K562 (cell line): ENCODE measurements around the gene FSTL1. TPM values are rescaled to one million over a fixed set of nuclear protein-coding genes. Genes with fewer than 3 reads are reported as not detected.

Experiments
- ATAC-seq: fragments of 200-7000 bp; cut with Tn5 transposase; 3 replicates; pipeline ENCODE4 v1.9.1; 2020; ENCODE audit warnings: moderate library complexity
- BruUV-seq: library from RNA; stranded (reverse); fragments of 400-500 nt; replicated peaks from 2 replicates; lab custom pipeline; 2021; lab: Mats Ljungman, UMichigan
- CTCF ChIA-PET: fragments of 300-600 bp; formaldehyde crosslinking; extraction: SDS; loops from one replicate; lab custom pipeline; 2021; ENCODE audit warnings: low intra/inter-chr PET ratio; lab: Yijun Ruan, JAX
- POLR2A ChIA-PET: fragments of 300-600, 350-650 bp; sonication (Branson Sonifier 250); formaldehyde crosslinking; extraction: SDS; loops from one replicate; lab custom pipeline; 2021; ENCODE audit warnings: antibody characterized with exemption, inconsistent platforms; lab: Yijun Ruan, JAX
- DNase-seq, 4 experiments: peaks; one replicate each; pipeline versions ENCODE4 v3.0.0 to v3.0.0-alpha.2; 2011 to 2018; ENCODE audit warnings: low spot score in 3 of 4, mixed read lengths in 3 of 4; ENCODE audit errors: extremely low read depth in 1 of 4
- FAIRE-seq: peaks from 2 replicates; lab custom pipeline; 2011; peaks lifted over from hg19 to GRCh38; lab: Jason Lieb, UNC
- H2AFZ ChIP-seq: 2 replicates; pipeline ENCODE4 v1.6.0; 2011; ENCODE audit warnings: low read depth, low read length, control low read depth, inconsistent platforms
- H3K27ac ChIP-seq: fragments of 200-600 bp; 3 replicates; pipeline ENCODE4 v1.8.0; 2011; ENCODE audit warnings: low read depth, mild to moderate bottlenecking, control low read depth, inconsistent platforms, low read length, moderate library complexity, mixed read lengths; ENCODE audit errors: extremely low read depth
- H3K27me3 ChIP-seq, 2 experiments: fragments of 300-600 bp in 1 of 2; 2 replicates in 1 of 2; 3 replicates in 1 of 2; pipeline versions ENCODE4 v1.6.0 to v1.8.0; 2011; ENCODE audit warnings: inconsistent platforms in 2 of 2, low read length in 2 of 2, mild to moderate bottlenecking in 1 of 2, mixed read lengths in 1 of 2, moderate library complexity in 1 of 2; ENCODE audit not compliant: control insufficient read depth in 2 of 2, insufficient read depth in 2 of 2
- H3K36me3 ChIP-seq: fragments of 300-600 bp; 3 replicates; pipeline ENCODE4 v1.8.0; 2011; ENCODE audit warnings: mild to moderate bottlenecking, low read length, inconsistent platforms; ENCODE audit not compliant: control insufficient read depth, insufficient read depth
- H3K4me1 ChIP-seq, 2 experiments: fragments of 200-600 bp in 1 of 2; replicated peaks in 1 of 2; 2 replicates in 1 of 2; 3 replicates in 1 of 2; pipeline versions ENCODE4 v1.5.1 to v1.8.0; 2011; ENCODE audit warnings: inconsistent platforms in 2 of 2, low read length in 2 of 2, mild to moderate bottlenecking in 1 of 2, mixed read lengths in 1 of 2, moderate library complexity in 1 of 2; ENCODE audit not compliant: control insufficient read depth in 2 of 2, insufficient read depth in 2 of 2
- H3K4me2 ChIP-seq: 2 replicates; pipeline ENCODE4 v1.6.1; 2011; ENCODE audit warnings: low read length, control low read depth, inconsistent platforms, mixed read lengths; ENCODE audit not compliant: insufficient read depth
- H3K4me3 ChIP-seq: fragments of 200-600 bp; sonication (generic), shearing (Covaris generic); 2 replicates; pipeline ENCODE4 v1.5.1; 2016; ENCODE audit warnings: control low read depth, inconsistent platforms
- H3K79me2 ChIP-seq: fragments of 200-600 bp; 3 replicates; pipeline ENCODE4 v1.8.0; 2011; ENCODE audit warnings: low read length, inconsistent platforms; ENCODE audit not compliant: control insufficient read depth, insufficient read depth
- H3K9ac ChIP-seq, 2 experiments: 2 replicates each; pipeline versions ENCODE4 v1.6.0 to v1.6.1; 2011; ENCODE audit warnings: low read depth in 2 of 2, low read length in 2 of 2, control low read depth in 1 of 2, inconsistent platforms in 1 of 2, mild to moderate bottlenecking in 1 of 2, mixed read lengths in 1 of 2; ENCODE audit not compliant: insufficient read depth in 1 of 2
- H3K9me1 ChIP-seq: one replicate; pipeline ENCODE4 v1.6.0; 2011; ENCODE audit warnings: inconsistent platforms, mild to moderate bottlenecking, low read length, moderate library complexity; ENCODE audit not compliant: control insufficient read depth, insufficient read depth
- H3K9me3 ChIP-seq: replicated peaks from 2 replicates; pipeline ENCODE4 v1.5.1; 2011; ENCODE audit warnings: low read depth, low read length, inconsistent platforms; ENCODE audit not compliant: control insufficient read depth, insufficient read depth
- H4K20me1 ChIP-seq: replicated peaks from 2 replicates; pipeline ENCODE4 v1.6.1; 2011; ENCODE audit warnings: low read length, inconsistent platforms, mixed read lengths; ENCODE audit not compliant: control insufficient read depth, insufficient read depth
- CC2D1A ChIP-seq: fragments of 450-650 bp; IDR thresholded peaks from 2 replicates; pipeline ENCODE4 v1.6.1; 2017; ENCODE audit warnings: mild to moderate bottlenecking
- CEBPG ChIP-seq, 3 experiments: fragments of 200-800 bp in 1 of 3; sonication (Bioruptor generic) in 1 of 3; sonication (generic) in 1 of 3; formaldehyde crosslinking in 1 of 3; IDR thresholded peaks in 2 of 3; conservative IDR thresholded peaks in 1 of 3; 2 replicates each; pipeline versions ENCODE4 v1.6.1 to v1.8.0; 2016 to 2022; ENCODE audit warnings: missing compliant biosample characterization in 2 of 3, missing genetic modification characterization in 2 of 3, mild to moderate bottlenecking in 1 of 3, missing genetic modification reagents in 1 of 3
- CREBBP ChIP-seq: IDR thresholded peaks from one replicate; pipeline ENCODE4 v1.6.1; 2012; ENCODE audit warnings: low read depth, mild to moderate bottlenecking, control low read depth, inconsistent platforms, low read length
- DMBX1 ChIP-seq: fragments of 250-450 bp; sonication (Bioruptor Pico); IDR thresholded peaks from 2 replicates; pipeline ENCODE4 v1.8.0; 2022; ENCODE audit warnings: inconsistent platforms, mild to moderate bottlenecking, moderate library complexity, borderline replicate concordance
- FOS ChIP-seq: IDR thresholded peaks from 3 replicates; pipeline ENCODE4 v1.6.1; 2011; ENCODE audit not compliant: insufficient read length; ENCODE audit errors: extremely low read depth
- GABPA ChIP-seq: fragments of 200-800 bp; sonication (Bioruptor generic); conservative IDR thresholded peaks from 2 replicates; pipeline ENCODE4 v1.6.1; 2016; ENCODE audit warnings: low read depth, missing genetic modification characterization, missing compliant biosample characterization
- HDAC3 ChIP-seq: fragments of 450-650 bp; IDR thresholded peaks from 2 replicates; pipeline ENCODE4 v1.6.1; 2018; ENCODE audit warnings: borderline replicate concordance, mild to moderate bottlenecking, moderate library complexity; ENCODE audit not compliant: partially characterized antibody
- RAD21 ChIP-seq, 2 experiments: fragments of 250-450 bp in 1 of 2; fragments of 450-650 bp in 1 of 2; sonication (Bioruptor Pico) in 1 of 2; formaldehyde crosslinking in 1 of 2; IDR thresholded peaks in 1 of 2; conservative IDR thresholded peaks in 1 of 2; 2 replicates each; pipeline versions ENCODE4 v1.4.0 to v1.8.0; 2020 to 2022; ENCODE audit warnings: mild to moderate bottlenecking in 2 of 2, moderate library complexity in 1 of 2
- RBM17 ChIP-seq: fragments of 200-400 bp; formaldehyde crosslinking; IDR thresholded peaks from 2 replicates; pipeline ENCODE4 v1.6.1; 2017; ENCODE audit warnings: low read depth, mild to moderate bottlenecking, low read length, borderline replicate concordance
- RBM22 ChIP-seq: fragments of 200-400 bp; formaldehyde crosslinking; IDR thresholded peaks from 2 replicates; pipeline ENCODE4 v1.6.1; 2018; ENCODE audit warnings: low read length, low read depth; ENCODE audit not compliant: poor library complexity, severe bottlenecking
- TCFL5 ChIP-seq: fragments of 250-450 bp; sonication (Bioruptor Pico); conservative IDR thresholded peaks from 2 replicates; pipeline ENCODE4 v1.6.1; 2021; ENCODE audit warnings: mild to moderate bottlenecking, moderate library complexity, matching md5 sums
- ZBTB12 ChIP-seq: fragments of 250-450 bp; sonication (Bioruptor Pico); IDR thresholded peaks from 2 replicates; pipeline ENCODE4 v1.4.0; 2020
- ZNF511 ChIP-seq: sonication (generic); formaldehyde crosslinking; IDR thresholded peaks from 2 replicates; pipeline ENCODE4 v1.8.0; 2022; ENCODE audit warnings: mild to moderate bottlenecking, missing genetic modification reagents
- ZNF75A ChIP-seq: fragments of 450-650 bp; formaldehyde crosslinking; IDR thresholded peaks from 2 replicates; pipeline ENCODE4 v1.4.0; 2020; ENCODE audit warnings: mild to moderate bottlenecking
- WGBS: fragments of 100-300 bp; shearing (Covaris generic); methylation state at CpG from one replicate; pipeline ENCODE4 v1.1.6; 2016; ENCODE audit warnings: low coverage, mixed read lengths; ENCODE audit not compliant: insufficient coverage; ENCODE audit errors: missing lambda C conversion rate; 5-methylcytosine and 5-hydroxymethylcytosine counted together
- in situ Hi-C: fragments of 300-500 bp; cut with MboI; formaldehyde crosslinking; loops from 4 replicates; pipeline ENCODE4 v1.15.0; 2018; ENCODE audit warnings: inconsistent platforms, mixed read lengths
- intact Hi-C: fragments of 100-400 bp; cut with micrococcal nuclease; formaldehyde crosslinking; loops from 2 replicates; pipeline ENCODE4 v1.14.2; 2022
- polyA plus RNA-seq, 8 experiments: library from polyadenylated mRNA; depleted of rRNA in 4 of 8; stranded (reverse) in 5 of 8; unstranded in 3 of 8; fragments of >200 nt; fragmentation: Nextera tagmentation in 2 of 8; fragmentation: Illumina TruSeq in 1 of 8; extraction: Ambion mirVana in 2 of 8; extraction: Trizol in 1 of 8; gene quantifications; 2 replicates each; pipeline versions ENCODE4 v1.2.1 to v1.2.3, GENCODE V29; 2011 to 2014; ENCODE audit warnings: inconsistent platforms in 1 of 8, missing spikeins in 1 of 8
- total RNA-seq, 7 experiments: library from RNA; depleted of rRNA in 6 of 7; stranded (reverse); fragments of >200 nt in 6 of 7; fragmentation: Illumina TruSeq in 2 of 7; extraction: Trizol in 2 of 7; gene quantifications; 2 replicates each; pipeline versions ENCODE4 v1.2.1 to v1.2.3, GENCODE V29; 2011 to 2021; ENCODE audit warnings: low replicate concordance in 1 of 7
- TF ChIP-seq, protein P1 (sequence below): fragments of 450-650 bp; IDR thresholded peaks from 2 replicates; pipeline ENCODE4 v1.6.1; 2016; ENCODE audit warnings: missing biosample characterization, missing genetic modification characterization

The FSTL1 gene
- total and polyA plus RNA-seq, 9 of the 15 experiments (the other 6 are each of a cell fraction or from before 2014, with no cell fraction given): 0.01 to 0.58 (median 0.08) TPM; not detected in 2

DNA sequence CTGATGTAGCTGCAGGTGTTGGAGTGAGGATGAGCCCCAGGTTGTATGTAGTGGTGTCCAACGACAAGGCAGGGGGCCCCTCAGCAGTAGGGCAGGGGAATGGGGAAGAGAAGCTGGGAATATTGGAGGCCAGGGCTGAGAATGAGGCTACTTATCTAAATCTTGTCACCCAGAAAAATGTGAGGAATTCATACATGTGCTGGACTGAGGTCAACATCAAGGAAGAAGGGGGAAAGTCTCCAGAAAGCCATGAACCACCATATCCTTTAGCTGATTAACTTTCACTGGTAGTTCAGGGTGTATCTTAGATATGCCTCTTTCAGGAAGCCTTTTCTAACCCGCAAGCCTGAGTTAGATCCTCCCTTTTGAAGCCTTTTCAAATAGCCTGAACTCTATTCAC lies 22.6 kb upstream of the FSTL1 start:
- Histone ChIP-seq H3K9me3 (no peaks in the 10 kb centered on the region), H2AFZ (no peak overlapping the region), H4K20me1 (no peaks in the 10 kb centered on the region), H3K36me3 (no peaks in the 10 kb centered on the region), H3K9ac (no peak overlapping the region), H3K4me2 (no peak overlapping the region), H3K27me3 (no peaks in the 10 kb centered on the region), H3K4me3 (no peak overlapping the region), H3K9me1 (no peaks in the 10 kb centered on the region), H3K4me1 (no peaks in the 10 kb centered on the region), H3K79me2 (no peaks in the 10 kb centered on the region), H3K27ac (no peak overlapping the region)
- DNase-seq (no peak), FAIRE-seq (no peak), ATAC-seq (no peak)
- BruUV-seq: no TSS peak
- 0% methylated on average over 2 of the region's 2 CpGs for WGBS
- CTCF ChIA-PET: no interaction called here
- intact Hi-C loops: no loop called here
- in situ Hi-C loops: no loop called here
- POLR2A ChIA-PET: interaction anchor here (0.5 kb wide), 1 partner anchor 657 kb away, joined by 3 read pairs; no protein-coding TSS in a partner anchor
- TF ChIP-seq CEBPG (CRISPR knock-in tag; IDR thresholded peaks at IDR 0.05) (no peak), CEBPG (tag; conservative IDR thresholded peaks at IDR 0.05 in 1 of 2, IDR thresholded peaks at IDR 0.05 in 1 of 2) (no peak), RBM22 (no peak), ZNF75A (CRISPR knock-in tag) (no peak), CREBBP (no peak), HDAC3 (no peak), CC2D1A (no peak), DMBX1 (CRISPR knock-in tag) (no peak), GABPA (tag) (no peak), RAD21 (CRISPR knock-in tag; conservative IDR thresholded peaks at IDR 0.05 in 1 of 2, IDR thresholded peaks at IDR 0.05 in 1 of 2) (no peak), RBM17 (no peak), ZNF511 (CRISPR knock-in tag) (no peak), FOS (no peak), ZBTB12 (CRISPR knock-in tag) (no peak), TCFL5 (CRISPR knock-in tag) (no peak)
- TF ChIP-seq, protein P1, sequence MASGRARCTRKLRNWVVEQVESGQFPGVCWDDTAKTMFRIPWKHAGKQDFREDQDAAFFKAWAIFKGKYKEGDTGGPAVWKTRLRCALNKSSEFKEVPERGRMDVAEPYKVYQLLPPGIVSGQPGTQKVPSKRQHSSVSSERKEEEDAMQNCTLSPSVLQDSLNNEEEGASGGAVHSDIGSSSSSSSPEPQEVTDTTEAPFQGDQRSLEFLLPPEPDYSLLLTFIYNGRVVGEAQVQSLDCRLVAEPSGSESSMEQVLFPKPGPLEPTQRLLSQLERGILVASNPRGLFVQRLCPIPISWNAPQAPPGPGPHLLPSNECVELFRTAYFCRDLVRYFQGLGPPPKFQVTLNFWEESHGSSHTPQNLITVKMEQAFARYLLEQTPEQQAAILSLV (tag): no peak
